ENCODE data around the gene EFNA5.
"Not testable (repeated sequence)": the region's sequence is repeated elsewhere in the genome, so short reads cannot be mapped to it uniquely, and the experiment has no call there.

Gene EFNA5

GRCh38 chr5:107516452-107517184 lies 154.1 kb downstream of the EFNA5 start:
- DNase-seq, result no peak

- no peak for DNase-seq
Measured at GRCh38 chr5:107515521-107516080, 155.1 kb downstream of the EFNA5 start.

GRCh38 chr5:107514305-107514704 lies 156.4 kb downstream of the EFNA5 start:
- no peak for DNase-seq

GRCh38 chr5:107513337-107514085 lies 157.2 kb downstream of the EFNA5 start:
- no peak for DNase-seq

- DNase-seq, result no peak
Measured at GRCh38 chr5:107512029-107512428, 158.7 kb downstream of the EFNA5 start.

GRCh38 chr5:107510125-107510524 lies 160.6 kb downstream of the EFNA5 start:
- DNase-seq, result no peak

GRCh38 chr5:107508097-107508496 lies 162.6 kb downstream of the EFNA5 start:
- no peak for DNase-seq

- peak in 2 of 3 experiments; percentile 17 to 83 for DNase-seq
Measured at GRCh38 chr5:107505763-107506534, 164.8 kb downstream of the EFNA5 start.

- DNase-seq, result no peak
Measured at GRCh38 chr5:107504424-107504823, 166.3 kb downstream of the EFNA5 start.

GRCh38 chr5:107502676-107503060 lies 168.1 kb downstream of the EFNA5 start:
- DNase-seq, result peak; percentile 24 to 90 (median 60)

GRCh38 chr5:107501965-107502675 lies 168.6 kb downstream of the EFNA5 start:
- DNase-seq, result peak in 1 of 3 experiments; percentile 53

GRCh38 chr5:107500840-107501239 lies 169.9 kb downstream of the EFNA5 start:
- DNase-seq, result no peak

- DNase-seq, result peak in 1 of 3 experiments; percentile 3
Measured at GRCh38 chr5:107500347-107500746, 170.4 kb downstream of the EFNA5 start.

GRCh38 chr5:107499776-107500175 lies 171.0 kb downstream of the EFNA5 start:
- no peak for DNase-seq

- no peak for DNase-seq
Measured at GRCh38 chr5:107499237-107499636, 171.5 kb downstream of the EFNA5 start.

GRCh38 chr5:107496466-107496865 lies 174.3 kb downstream of the EFNA5 start:
- DNase-seq, result no peak

GRCh38 chr5:107494129-107494528 lies 176.6 kb downstream of the EFNA5 start:
- not testable (repeated sequence) for DNase-seq

GRCh38 chr5:107487056-107487542 lies 183.6 kb downstream of the EFNA5 start:
- DNase-seq, result no peak

- DNase-seq, result no peak
Measured at GRCh38 chr5:107486489-107486888, 184.2 kb downstream of the EFNA5 start.

GRCh38 chr5:107485184-107485583 lies 185.6 kb downstream of the EFNA5 start:
- DNase-seq, result no peak

- DNase-seq, result no peak
Measured at GRCh38 chr5:107484281-107484680, 186.5 kb downstream of the EFNA5 start.
